GM21576 (cell line): ENCODE results near the gene PTPRG.
"Not testable (repeated sequence)": the region's sequence is repeated elsewhere in the genome, so short reads cannot be mapped to it uniquely, and the experiment has no call there.

Experiments used
- ATAC-seq: cut with Tn5 transposase; IDR thresholded peaks from one replicate; pipeline ENCODE4 v1.9.1; 2021; ENCODE audit warnings: mild to moderate bottlenecking, moderate library complexity; ENCODE audit not compliant: unreplicated experiment

Gene PTPRG

DNA sequence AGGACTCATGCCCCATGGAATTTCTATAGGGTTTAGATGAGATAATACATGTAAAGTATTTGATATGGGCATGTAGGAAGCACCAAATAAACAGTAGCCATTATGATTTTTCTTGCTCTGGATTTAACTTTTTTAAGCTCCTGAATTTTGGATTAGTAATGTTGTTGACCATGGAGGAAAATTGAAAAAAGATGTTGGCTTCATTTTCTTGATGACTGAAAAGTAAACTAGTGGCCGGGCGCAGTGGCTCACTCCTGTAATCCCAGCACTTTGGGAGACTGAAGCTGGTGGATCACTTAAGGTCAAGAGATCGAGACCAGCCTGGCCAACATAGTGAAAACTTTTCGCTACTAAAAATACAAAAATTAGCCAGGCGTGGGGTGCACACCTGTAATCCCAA lies 120.3 kb downstream of the PTPRG start:
- no peak for ATAC-seq

DNA sequence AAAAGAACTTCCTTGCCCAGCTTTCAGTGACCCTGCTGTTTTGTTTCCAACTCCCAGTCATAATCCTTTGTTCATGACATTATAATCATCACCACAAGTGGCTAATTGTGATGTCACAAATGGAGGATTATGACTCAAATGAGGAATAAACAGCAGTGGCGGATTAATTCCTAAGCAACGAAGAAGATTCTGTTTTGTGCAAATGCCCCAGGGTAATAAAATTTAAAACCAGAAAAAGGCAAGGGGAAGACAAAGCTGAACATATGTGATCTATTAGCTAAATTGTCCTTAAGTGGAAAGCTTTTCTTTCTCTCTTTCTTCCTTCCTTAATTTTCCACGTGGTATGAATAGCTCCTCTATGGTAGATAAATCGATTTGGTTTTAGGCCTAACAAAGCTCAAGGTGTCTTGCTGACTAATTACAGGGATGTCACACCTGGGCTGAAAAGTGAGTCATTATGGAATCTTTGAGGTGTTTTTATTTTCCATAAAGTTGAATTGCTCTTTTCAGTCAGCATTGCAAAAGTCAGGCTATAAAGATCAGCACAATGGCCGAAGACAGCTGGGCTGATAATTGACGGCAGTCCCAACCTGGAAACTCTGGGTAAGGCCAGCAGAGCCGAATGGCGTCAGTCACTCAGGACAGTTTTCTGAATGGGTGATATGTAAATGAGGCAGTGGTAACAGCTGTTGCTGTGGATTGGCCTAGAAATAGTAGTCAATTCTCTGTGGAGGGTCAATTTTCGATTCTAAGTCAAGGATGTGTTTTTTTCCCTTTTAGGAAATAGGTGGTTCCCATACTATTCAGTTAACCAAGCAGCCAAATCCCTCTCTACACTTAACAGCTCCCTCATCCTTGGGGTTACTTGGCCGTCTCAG lies 121.5 kb downstream of the PTPRG start:
- ATAC-seq, result no peak

DNA sequence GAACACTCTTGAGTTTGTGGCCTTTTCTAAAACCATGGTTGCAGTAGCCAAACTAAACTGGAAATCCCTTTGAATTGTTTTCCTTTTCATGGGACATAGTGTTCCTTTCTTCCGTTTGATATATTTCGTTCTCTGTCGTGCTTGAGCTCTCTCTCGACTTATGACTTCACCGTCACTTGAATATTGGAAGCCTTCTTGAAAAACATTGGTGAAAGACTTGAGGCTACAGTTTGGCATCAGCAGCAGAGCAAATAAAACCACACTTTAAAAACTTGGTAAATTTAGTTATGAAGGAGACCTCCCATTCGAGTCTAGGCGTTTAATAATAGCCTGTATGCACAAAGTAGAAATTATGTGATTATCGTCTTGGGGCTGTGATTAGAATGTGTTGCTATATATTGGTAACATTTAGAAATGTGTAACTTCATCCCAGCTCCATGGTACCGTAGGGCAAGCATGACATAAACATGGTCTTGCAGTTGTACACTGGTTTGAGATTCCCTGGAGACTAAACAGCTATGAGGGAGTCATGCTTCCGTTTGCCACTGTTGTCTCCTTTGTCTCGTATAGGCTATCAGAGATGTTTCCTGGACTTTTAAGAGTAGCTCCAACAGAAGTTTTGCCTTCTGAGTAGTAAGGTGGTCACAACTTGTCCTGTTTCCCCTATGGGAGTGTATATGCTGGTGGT lies 122.3 kb downstream of the PTPRG start:
- no peak for ATAC-seq

DNA sequence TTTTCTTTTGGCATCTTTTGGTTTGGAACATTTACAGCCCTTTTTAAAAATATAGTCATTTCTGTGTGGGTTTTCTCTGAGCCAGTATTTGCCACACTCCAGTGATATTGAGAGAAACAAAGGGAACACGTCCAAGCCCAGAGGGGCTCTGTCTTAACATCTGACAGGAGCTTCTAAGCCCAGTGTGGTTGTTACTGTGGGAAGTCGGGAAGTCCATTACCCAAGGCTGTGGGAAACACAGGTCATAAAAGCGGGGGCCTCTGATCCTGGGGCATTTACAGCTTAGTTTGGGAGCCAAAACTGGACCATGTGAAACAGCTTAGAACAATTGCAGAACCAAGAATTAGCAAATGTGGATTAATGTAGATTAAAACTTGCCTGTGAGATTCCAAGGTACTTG lies 123.0 kb downstream of the PTPRG start:
- no peak for ATAC-seq

DNA sequence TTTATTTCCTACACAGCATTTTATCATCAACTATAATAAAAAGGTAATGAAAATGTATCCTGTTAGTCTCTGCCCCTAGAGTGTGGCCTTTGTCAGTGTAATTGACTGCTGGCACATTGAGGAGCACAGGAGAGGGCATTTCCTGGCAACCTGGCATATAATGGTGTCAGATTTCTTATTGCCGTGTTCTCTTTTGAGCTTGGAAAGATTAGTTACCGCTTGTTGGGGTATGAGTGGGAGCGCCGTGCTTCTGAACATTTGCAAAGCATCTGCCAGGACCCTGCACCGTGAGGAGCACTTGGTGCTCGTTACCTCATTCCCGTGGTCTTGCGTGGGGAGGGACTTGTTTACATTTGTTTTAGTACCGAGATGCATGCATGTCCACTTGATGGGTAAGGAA lies 124.4 kb downstream of the PTPRG start:
- ATAC-seq, result no peak

DNA sequence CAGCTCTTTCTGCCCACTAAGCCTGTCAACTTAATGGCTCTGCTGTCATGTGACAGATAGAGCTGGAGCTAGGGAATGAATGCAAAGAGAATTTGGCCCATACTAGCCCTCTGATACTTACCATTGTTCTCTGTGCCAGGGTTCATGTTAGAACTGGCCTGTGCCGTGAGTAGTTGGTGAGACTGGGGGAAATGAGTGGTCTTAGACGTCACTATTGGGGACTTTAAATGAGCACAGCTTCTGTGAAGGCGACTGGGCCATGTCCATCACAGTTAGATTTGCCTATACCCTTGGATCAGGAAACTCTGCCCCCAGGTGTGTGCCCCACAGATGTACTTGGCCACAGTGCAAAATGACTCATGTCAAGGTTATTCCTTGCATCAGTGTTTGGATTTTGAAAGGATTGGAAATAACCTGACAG lies 124.9 kb downstream of the PTPRG start:
- no peak for ATAC-seq

DNA sequence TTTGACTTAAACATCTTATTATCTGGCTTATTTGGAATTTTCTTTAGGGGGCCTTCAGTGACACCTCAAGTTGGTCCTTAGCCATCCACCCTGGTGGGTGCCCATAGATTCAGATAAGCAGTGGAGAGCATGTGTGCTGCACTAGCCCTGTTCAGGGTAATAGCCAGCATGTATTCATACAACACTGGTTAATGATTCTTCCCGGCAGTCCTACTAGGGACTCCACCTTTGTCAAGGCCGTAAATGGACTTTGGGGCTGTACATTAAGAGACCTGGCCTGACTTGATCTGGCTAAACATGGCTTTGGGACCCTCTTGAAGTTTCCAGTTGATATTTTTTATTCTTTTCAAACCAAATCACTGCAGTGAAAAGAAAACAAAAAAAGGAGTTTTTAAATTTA lies 125.8 kb downstream of the PTPRG start:
- ATAC-seq, result no peak

DNA sequence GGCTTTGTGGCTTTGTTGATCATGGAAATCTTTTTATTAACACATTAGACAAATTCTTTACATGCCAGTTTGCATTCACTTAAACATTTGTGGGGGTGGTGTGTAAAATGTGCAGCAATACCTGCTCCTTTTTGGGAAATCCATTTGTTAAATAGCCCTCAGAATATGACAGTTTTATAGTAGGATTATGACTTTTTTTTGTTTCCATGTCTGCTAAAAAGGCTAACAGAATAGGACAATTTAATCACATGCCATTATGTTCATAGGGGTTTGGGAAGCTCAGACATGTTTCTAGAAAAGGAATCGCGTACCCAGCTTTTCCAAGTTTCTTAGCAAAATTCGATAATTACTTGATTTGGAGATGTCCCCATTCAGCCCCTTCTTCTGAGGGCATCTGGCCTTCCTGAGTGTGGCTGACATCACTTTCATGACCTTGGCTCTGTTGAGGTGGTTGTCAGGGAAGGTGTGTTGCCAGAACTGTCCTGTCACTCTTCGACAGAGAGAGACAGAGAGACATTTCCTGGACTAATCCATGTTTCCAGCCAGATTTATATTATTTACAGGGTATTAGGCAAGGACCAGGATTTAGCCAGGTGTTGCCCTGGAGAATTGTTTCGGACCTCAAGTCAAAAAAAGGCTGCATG lies 126.4 kb downstream of the PTPRG start:
- no peak for ATAC-seq

DNA sequence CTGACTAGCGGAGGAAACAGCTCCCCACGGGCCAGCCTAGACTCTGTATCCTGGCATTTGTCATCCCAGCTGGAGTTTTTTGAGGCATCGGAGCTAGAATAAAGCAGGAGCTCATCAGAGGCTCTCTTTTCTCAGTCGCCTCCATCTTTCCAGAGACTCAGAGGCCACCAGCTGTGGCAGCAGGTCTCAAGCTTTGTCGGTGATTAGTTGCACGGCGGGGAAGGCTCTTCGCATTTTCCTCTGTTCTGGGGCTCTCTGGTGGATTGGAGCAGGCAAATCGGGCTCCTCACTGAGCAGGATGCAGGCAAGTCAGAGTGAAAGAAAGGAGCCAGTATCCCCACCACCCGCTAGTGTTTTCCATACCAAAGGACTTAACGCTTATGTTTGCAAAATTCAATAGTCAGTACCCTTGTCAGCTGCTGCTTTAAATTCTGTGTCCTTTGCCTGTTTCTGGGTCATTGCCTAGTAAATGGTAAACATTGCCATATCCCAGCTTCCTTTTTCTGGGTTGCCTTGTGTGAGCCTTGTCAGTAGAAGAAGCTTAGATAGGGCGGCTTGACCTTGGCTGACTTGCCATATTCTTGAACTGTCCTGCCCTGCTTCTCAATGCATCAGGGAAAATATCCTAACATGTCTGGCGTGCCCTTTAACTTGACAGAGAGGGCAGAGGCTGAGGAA lies 127.1 kb downstream of the PTPRG start:
- no peak for ATAC-seq

DNA sequence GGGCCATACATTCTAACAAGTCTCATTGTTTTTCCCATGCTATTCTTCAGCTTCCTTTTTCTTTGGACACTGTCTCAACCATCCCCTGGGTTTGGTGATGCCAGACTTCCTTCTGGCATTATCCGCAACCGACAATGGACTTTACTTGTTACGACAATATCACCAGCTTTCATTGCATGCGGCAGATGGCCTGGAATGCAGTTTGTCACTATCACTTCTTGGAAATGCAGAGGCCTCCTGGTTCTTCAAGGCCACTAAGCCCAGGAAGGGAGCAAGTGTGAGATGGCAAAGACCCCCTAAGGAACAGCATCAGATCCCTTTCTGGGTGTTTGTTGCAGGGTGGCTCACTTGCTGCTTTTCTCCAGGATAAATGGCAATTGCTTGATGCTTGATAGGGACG lies 128.6 kb downstream of the PTPRG start:
- ATAC-seq, result no peak

DNA sequence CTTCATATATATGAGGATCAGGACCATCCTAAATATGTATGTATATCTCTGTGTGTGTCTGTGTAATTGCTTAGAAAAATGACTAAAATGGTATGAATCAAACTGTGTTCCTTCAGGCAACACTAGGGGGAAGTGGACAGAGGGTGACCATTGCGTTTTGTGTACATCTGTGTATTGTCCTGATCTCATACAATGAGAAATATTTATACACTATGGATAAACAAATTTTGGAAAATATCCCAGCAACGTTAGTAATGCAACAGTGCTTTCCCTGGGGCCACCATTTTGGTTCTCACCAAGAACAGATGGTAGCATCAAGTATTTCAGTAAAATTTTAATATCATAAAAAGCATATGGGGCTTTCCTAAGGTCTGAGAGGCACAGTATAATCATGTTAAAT lies 130.1 kb downstream of the PTPRG start:
- ATAC-seq, result no peak

DNA sequence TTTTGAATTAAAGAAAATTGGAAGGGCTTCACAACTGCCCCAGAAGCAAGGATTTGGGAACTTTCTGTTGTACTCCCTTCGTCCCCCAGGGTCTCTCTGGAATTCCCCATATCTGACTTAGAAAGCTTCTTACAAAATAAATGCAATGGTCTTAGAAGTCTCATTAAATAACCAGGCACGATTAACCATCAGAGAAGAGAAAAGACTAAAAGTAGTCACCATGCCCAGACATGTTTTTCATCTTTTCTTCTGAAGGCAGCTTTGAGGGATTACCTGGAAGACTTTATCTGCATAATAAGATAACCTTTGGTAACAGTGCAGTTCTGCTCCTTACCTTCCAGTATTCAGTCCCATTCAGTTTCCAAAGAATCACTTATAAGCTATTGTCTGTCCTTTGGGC lies 135.9 kb downstream of the PTPRG start:
- ATAC-seq, result no peak

DNA sequence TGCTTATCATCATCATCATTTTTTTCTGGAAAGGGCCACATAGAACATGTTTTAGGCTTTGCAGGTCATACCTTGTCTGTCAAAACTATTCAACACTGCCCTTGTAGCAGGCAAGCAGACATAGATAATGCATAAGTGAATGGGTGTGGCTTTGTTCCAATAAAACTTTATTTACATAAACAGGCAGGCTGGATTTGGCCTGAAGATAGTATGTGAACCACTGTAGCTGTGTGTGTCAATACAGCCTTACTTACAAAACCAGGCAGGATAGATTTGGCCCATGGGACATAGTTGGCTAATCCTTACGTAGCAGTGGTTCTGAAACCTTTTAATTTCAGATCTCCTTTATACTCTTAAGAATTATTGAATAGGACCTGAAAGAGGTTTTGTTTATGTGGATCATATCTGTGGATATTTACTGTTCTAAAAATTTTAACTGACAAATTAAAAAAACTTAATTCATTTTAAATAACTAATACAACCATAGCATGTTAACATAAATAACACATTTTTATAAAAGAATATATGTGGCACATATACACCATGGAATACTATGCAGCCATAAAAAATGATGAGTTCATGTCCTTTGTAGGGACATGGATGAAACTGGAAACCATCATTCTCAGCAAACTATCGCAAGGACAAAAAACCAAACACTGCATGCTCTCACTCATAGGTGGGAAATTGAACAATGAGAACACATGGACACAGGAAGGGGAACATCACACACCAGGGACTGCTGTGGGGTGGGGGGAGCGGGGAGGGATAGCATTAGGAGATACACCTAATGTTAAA lies 137.1 kb downstream of the PTPRG start:
- ATAC-seq, result not testable (repeated sequence)

DNA sequence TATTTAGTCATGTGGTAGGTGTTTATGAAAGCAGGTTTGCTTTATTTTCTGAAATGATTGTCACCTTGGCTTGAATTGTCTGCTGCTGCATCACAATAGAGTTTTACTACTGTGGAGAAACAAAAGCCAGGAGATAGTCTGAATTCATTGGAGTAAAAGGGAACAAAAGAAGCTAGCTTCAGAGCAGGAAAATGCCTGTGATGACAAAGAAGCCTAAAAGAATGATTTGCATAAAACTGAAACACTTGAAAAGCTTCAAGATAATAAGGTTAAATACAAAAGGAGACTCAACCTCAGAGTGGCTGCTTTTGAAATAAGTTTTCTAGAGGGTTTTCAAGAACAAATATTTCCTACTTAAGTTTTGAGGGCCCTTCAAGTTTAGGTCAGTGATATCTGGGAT lies 138.3 kb downstream of the PTPRG start:
- no peak for ATAC-seq

DNA sequence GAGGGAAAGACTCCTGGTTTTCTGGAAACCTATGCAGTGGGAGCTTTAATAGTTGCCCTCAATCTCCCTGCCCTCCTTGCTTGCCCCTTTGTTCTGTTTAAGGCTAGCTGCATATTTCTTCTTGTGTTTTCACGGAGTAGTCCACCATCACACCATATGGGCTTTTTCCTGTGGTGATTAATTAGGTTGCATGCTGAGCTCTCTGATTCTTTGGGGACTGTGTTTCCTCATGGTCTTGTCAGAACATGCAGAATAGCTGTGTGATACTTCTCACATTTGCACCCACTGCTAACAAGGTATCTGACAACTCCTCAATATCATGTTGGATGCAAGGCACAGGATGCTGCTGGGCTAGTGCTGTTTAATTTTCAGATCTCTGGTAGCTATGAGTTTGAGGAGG lies 139.6 kb downstream of the PTPRG start:
- ATAC-seq, result no peak

DNA sequence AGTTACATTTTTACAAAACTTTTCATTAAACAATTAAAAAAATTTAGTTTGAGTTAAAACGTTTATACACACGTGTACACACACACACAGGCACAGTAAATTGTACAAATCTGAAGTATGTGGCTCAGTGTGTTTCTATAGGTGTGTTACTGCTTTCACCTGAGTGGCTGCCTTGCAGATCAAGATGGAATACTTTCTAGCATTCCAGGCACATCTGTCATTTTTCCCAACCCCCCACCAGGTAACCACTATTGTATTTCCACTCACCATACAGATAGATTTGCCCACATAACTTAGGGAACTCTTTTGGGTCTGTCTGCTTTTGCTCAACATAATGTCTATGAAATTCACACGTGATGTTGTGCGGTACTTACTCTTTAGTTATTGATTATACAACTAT lies 141.1 kb downstream of the PTPRG start:
- no peak for ATAC-seq

DNA sequence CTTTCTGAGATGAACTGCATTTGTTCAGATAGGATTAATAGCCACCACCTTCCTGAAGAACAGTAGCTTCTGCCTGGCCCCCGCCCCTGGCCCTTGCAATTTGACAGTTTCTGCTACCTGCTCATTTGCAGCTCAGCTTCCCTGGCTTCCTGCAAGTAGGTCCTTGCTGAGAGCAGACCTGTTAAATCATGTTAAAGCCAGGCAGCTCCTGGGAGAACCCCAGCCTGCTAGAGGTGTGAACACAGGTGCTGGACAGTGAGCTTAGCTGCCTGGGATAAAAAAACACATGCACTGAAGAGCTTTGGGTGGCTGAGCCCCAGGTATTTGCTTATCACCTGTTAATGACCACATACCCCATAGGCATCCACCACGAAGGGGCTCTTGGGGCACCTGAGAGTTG lies 143.4 kb downstream of the PTPRG start:
- ATAC-seq, result no peak

DNA sequence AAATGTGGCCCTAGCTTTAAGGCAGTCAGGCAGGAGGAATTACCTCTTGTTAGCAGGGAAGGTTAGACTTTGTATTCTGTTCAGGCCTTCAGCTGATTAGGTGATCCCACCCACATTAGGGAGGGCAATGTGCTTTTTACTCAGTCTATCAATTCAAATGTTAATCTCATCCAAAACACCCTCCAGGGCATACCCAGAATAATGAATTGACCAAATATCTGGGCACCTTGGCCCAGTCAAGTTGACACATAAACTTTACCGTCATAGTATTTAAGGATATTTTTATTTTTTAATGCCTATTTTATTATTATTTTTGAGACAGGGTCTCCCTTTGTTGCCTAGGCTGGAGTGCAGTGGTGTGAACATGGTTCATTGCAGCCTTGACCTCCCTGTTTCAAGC lies 146.1 kb downstream of the PTPRG start:
- no peak for ATAC-seq

DNA sequence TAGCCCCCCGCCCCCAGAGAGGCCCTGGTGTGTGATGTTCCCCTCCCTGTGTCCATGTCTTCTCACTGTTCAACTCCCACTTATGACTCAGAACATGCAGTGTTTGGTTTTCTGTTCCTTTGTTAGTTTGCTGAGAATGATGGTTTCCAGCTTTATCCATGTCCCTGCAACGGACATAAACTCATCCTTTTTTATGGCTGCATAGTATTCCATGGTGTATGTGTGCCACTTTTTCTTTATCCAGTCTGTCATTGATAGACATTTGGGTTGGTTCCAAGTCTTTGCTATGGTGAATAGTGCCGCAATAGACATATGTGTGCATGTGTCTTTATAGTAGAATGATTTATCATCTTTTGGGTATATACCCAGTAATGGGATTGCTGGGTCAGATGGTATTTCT lies 149.5 kb downstream of the PTPRG start:
- ATAC-seq, result not testable (repeated sequence)

DNA sequence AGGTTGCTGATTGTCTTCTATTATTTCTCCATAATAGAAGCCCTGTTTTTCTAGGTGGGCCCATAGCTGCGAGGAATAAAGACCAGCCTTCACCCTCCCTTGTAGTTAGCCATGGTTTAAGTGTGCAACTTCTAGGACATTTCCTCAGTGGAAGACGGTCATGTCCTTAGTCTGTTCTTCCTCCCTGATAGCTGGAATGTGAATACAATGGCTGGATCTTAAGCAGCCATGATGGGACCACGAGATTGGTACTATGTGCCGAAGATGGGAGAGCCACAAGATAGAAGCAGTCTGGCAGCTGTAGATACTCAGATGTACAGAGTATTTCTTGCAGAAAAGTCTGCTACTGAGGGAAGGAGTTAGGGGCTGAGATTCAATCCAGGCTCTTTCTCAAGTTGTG lies 152.9 kb downstream of the PTPRG start:
- ATAC-seq, result no peak
